D721Med (cell line): ENCODE data around the gene SLC4A3.

Source experiments
- DNase-seq: peaks from one replicate; pipeline ENCODE4 v3.0.0; 2011; ENCODE audit warnings: low spot score; ENCODE audit not compliant: insufficient read length
- FAIRE-seq: peaks from 2 replicates; lab custom pipeline; 2011; peaks lifted over from hg19 to GRCh38; lab: Jason Lieb, UNC
- CTCF ChIP-seq: IDR thresholded peaks from 2 replicates; pipeline ENCODE4 v1.5.1; 2012; ENCODE audit warnings: mild to moderate bottlenecking, control low read depth; ENCODE audit not compliant: insufficient read depth; ENCODE audit errors: missing control alignments

SLC4A3 gene

GRCh38 chr2:219628986-219629901 is 1.8 kb downstream of the SLC4A3 start:
- DNase-seq (no peak), FAIRE-seq (no peak)
- TF ChIP-seq CTCF: no peak

GRCh38 chr2:219629976-219630695 is 2.7 kb downstream of the SLC4A3 start:
- FAIRE-seq (no peak), DNase-seq (peak; percentile 17)

GRCh38 chr2:219630770-219631405 is 3.5 kb downstream of the SLC4A3 start:
- TF ChIP-seq CTCF: no peak
- no peak for FAIRE-seq
- DNase-seq: peak; percentile 13

More at GRCh38 chr2:219629976-219630695, 2.7 kb downstream of the SLC4A3 start:
- no peak for TF ChIP-seq CTCF

GRCh38 chr2:219631406-219631891 is 4.0 kb downstream of the SLC4A3 start:
- FAIRE-seq: no peak
- no peak for DNase-seq
- no peak for TF ChIP-seq CTCF

GRCh38 chr2:219631904-219632759 is 4.7 kb downstream of the SLC4A3 start:
- DNase-seq: peak; percentile 13
- TF ChIP-seq CTCF: no peak
- FAIRE-seq: no peak

- TF ChIP-seq CTCF: no peak
- no peak for FAIRE-seq
- peak; percentile 11 for DNase-seq
Measured at GRCh38 chr2:219632760-219633105, 5.3 kb downstream of the SLC4A3 start.
